OCI-LY1 (cell line): ENCODE data around the gene ADAT3.

ENCODE experiments used
- H2AFZ ChIP-seq: fragments of 200-600 bp; sonication (generic), shearing (Covaris generic); 2 replicates; pipeline ENCODE4 v1.6.0; 2014; ENCODE audit warnings: antibody characterized with exemption, mild to moderate bottlenecking, low read length
- H3F3A ChIP-seq: fragments of 200-600 bp; sonication (generic), shearing (Covaris generic); 2 replicates; pipeline ENCODE4 v1.6.0; 2014; ENCODE audit warnings: mild to moderate bottlenecking, antibody characterized with exemption, low read length, moderate library complexity; ENCODE audit not compliant: insufficient read depth
- H3K27ac ChIP-seq: fragments of 200-600 bp; sonication (generic); 2 replicates; pipeline ENCODE4 v1.5.1; 2014; ENCODE audit warnings: low read length, mixed run types, mild to moderate bottlenecking, low read depth; ENCODE audit not compliant: poor library complexity, severe bottlenecking
- H3K27me3 ChIP-seq: fragments of 200-600 bp; sonication (generic); 2 replicates; pipeline ENCODE4 v1.6.0; 2014; ENCODE audit warnings: antibody characterized with exemption, mild to moderate bottlenecking, low read length, moderate library complexity; ENCODE audit not compliant: insufficient read depth
- H3K36me3 ChIP-seq: fragments of 200-600 bp; sonication (generic); 2 replicates; pipeline ENCODE4 v1.6.1; 2014; ENCODE audit warnings: mild to moderate bottlenecking, antibody characterized with exemption, low read length, moderate library complexity, mixed read lengths; ENCODE audit not compliant: insufficient read depth
- H3K4me1 ChIP-seq: fragments of 200-600 bp; sonication (generic); 2 replicates; pipeline ENCODE4 v1.5.1; 2014; ENCODE audit warnings: mild to moderate bottlenecking, low read length, moderate library complexity; ENCODE audit not compliant: insufficient read depth, severe bottlenecking
- H3K4me2 ChIP-seq: fragments of 200-600 bp; sonication (generic), shearing (Covaris generic); 2 replicates; pipeline ENCODE4 v1.6.1; 2014; ENCODE audit warnings: low read length
- H3K4me3 ChIP-seq: fragments of 200-600 bp; sonication (generic); 2 replicates; pipeline ENCODE4 v1.5.1; 2014; ENCODE audit warnings: low read length, low read depth, mild to moderate bottlenecking, mixed read lengths; ENCODE audit not compliant: poor library complexity, severe bottlenecking
- H3K79me2 ChIP-seq: fragments of 200-600 bp; shearing (Covaris generic); 2 replicates; pipeline ENCODE4 v1.6.1; 2016; ENCODE audit warnings: mixed run types, low read length, mixed read lengths; ENCODE audit not compliant: insufficient read depth
- H3K9ac ChIP-seq: fragments of 200-600 bp; sonication (generic), shearing (Covaris generic); 2 replicates; pipeline ENCODE4 v1.6.1; 2014; ENCODE audit warnings: mild to moderate bottlenecking, low read length, mixed read lengths
- H3K9me2 ChIP-seq: fragments of 200-600 bp; sonication (generic), shearing (Covaris generic); 2 replicates; pipeline ENCODE4 v1.6.1; 2014; ENCODE audit warnings: low read depth, mild to moderate bottlenecking, low read length, mixed read lengths
- H3K9me3 ChIP-seq: fragments of 200-600 bp; shearing (Covaris generic); 2 replicates; pipeline ENCODE4 v1.6.1; 2014; ENCODE audit warnings: low read length, mixed read lengths
- H4K20me1 ChIP-seq: fragments of 200-600 bp; sonication (generic), shearing (Covaris generic); 2 replicates; pipeline ENCODE4 v1.6.0; 2016; ENCODE audit warnings: mild to moderate bottlenecking, low read length; ENCODE audit not compliant: insufficient read depth
- CTCF ChIP-seq: fragments of 200-600 bp; sonication (generic), shearing (Covaris generic); IDR thresholded peaks from 2 replicates; pipeline ENCODE4 v1.5.1; 2017; ENCODE audit warnings: mild to moderate bottlenecking, antibody characterized with exemption, low read length, moderate library complexity, mixed read lengths
- EZH2 ChIP-seq: fragments of 200-600 bp; sonication (generic), shearing (Covaris generic); IDR thresholded peaks from 2 replicates; pipeline ENCODE4 v1.8.0; 2017; ENCODE audit warnings: borderline replicate concordance, mixed run types, mild to moderate bottlenecking, antibody characterized with exemption, low read length, moderate library complexity, mixed read lengths

The ADAT3 gene

DNA sequence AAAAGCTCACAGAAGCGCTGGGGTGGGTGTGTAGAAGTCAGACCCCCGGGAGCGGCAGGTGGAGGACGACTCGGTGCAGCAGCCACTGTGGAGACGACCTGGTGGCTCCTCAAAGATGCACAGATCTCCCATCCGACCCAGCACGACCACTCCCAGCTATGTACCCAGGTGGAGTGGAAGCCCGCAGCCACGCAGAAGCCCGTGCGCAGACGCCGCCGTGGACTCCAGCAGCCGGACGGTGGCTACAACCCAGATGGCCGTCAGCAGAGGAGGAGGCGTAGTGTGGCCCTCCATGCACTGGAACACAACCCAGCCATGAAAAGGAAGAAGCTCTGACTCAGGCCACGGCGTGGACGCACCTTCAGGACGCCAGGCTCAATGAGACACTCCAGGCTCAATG is 57.5 kb downstream of the ADAT3 start:
- H3K4me3 ChIP-seq, result no peak overlapping the region
- H3K4me2 ChIP-seq, result no peak overlapping the region
- H3K36me3 ChIP-seq, result peaks cover 16% of the 10 kb centered on the region
- no peak overlapping the region for H2AFZ ChIP-seq
- no peak overlapping the region for H3K27ac ChIP-seq
- TF ChIP-seq CTCF (no peak), EZH2 (no peak)
- H3F3A ChIP-seq, result no peaks in the 10 kb centered on the region
- H3K9me3 ChIP-seq, result no peaks in the 10 kb centered on the region
- H3K9me2 ChIP-seq, result no peaks in the 10 kb centered on the region
- H3K79me2 ChIP-seq, result no peaks in the 10 kb centered on the region
- no peaks in the 10 kb centered on the region for H3K27me3 ChIP-seq
- no peaks in the 10 kb centered on the region for H4K20me1 ChIP-seq
- no peak overlapping the region for H3K9ac ChIP-seq
- peaks cover 11% of the 10 kb centered on the region for H3K4me1 ChIP-seq
